Measurements from ENCODE around the gene DLGAP1.

DNA sequence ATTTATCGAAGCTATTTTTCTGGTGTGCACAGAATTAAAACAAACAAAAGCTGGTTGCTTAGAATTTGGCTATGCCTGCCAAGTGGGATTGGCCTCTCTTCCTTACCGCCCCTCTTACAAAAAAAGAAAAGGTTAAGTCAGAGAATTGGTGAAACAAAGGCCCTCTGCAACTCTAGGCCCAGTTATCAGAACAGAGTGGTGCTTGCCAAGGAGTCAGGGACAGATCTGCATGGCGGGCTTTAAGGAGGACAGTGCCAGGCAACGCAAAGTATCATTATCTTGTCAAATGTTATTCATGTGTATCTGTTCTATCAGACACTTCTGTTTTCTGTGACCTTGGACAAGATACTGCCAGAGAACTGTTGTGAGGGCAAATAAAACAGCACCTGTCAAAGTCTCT lies 926.9 kb downstream of the DLGAP1 start:
- TF ChIP-seq POLR2A (IDR thresholded peaks at IDR 0.05): no peak
- TF ChIP-seq, protein P1, sequence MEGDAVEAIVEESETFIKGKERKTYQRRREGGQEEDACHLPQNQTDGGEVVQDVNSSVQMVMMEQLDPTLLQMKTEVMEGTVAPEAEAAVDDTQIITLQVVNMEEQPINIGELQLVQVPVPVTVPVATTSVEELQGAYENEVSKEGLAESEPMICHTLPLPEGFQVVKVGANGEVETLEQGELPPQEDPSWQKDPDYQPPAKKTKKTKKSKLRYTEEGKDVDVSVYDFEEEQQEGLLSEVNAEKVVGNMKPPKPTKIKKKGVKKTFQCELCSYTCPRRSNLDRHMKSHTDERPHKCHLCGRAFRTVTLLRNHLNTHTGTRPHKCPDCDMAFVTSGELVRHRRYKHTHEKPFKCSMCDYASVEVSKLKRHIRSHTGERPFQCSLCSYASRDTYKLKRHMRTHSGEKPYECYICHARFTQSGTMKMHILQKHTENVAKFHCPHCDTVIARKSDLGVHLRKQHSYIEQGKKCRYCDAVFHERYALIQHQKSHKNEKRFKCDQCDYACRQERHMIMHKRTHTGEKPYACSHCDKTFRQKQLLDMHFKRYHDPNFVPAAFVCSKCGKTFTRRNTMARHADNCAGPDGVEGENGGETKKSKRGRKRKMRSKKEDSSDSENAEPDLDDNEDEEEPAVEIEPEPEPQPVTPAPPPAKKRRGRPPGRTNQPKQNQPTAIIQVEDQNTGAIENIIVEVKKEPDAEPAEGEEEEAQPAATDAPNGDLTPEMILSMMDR (IDR thresholded peaks at IDR 0.05): no peak
- no peak for TF ChIP-seq POLR2AphosphoS5 (IDR thresholded peaks at IDR 0.05)
- no peak for TF ChIP-seq EP300 (IDR thresholded peaks at IDR 0.05)
